Activated CD8-positive, alpha-beta T cell treated with anti-CD3 and anti-CD28 coated beads for 36 hours (primary cell): ENCODE measurements around the gene PDGFC. TPM values are rescaled to one million over a fixed set of nuclear protein-coding genes. Genes with fewer than 3 reads are reported as not detected.

Source experiments
- ATAC-seq: fragments of 200-7000 bp; cut with Tn5 transposase; one replicate; pipeline ENCODE4 v1.10.0; 2021; ENCODE audit warnings: mild to moderate bottlenecking, moderate library complexity
- CTCF ChIA-PET: fragments of 350-600 bp; sonication (Branson Sonifier 250); formaldehyde crosslinking; loops from one replicate; lab custom pipeline; 2021; ENCODE audit warnings: antibody characterized with exemption; lab: Charles Lee
- POLR2A ChIA-PET: fragments of 350-600 bp; sonication (Branson Sonifier 250); formaldehyde crosslinking; loops from one replicate; lab custom pipeline; 2021; ENCODE audit warnings: antibody characterized with exemption; lab: Charles Lee
- DNase-seq: peaks from one replicate; pipeline ENCODE4 v3.0.0-alpha.2; 2020
- H3K27ac Mint-ChIP-seq: one replicate; pipeline ENCODE4 v1.8.0; 2021; ENCODE audit warnings: mild to moderate bottlenecking, mixed read lengths
- H3K27me3 Mint-ChIP-seq: one replicate; pipeline ENCODE4 v1.8.0; 2021; ENCODE audit warnings: mixed read lengths
- H3K36me3 Mint-ChIP-seq: one replicate; pipeline ENCODE4 v1.8.0; 2021; ENCODE audit warnings: low read depth, mixed read lengths
- H3K4me1 Mint-ChIP-seq: one replicate; pipeline ENCODE4 v1.8.0; 2021; ENCODE audit warnings: low read depth, mixed read lengths
- H3K4me3 Mint-ChIP-seq: one replicate; pipeline ENCODE4 v1.8.0; 2021; ENCODE audit warnings: mild to moderate bottlenecking, moderate library complexity, mixed read lengths
- H3K9me3 Mint-ChIP-seq: one replicate; pipeline ENCODE4 v1.8.0; 2021; ENCODE audit warnings: mixed read lengths
- intact Hi-C: fragments of 100-400 bp; cut with micrococcal nuclease; formaldehyde crosslinking; loops from one replicate; pipeline ENCODE4 v1.10.0; 2022
- total RNA-seq, 2 experiments: library from RNA; stranded (reverse); gene quantifications; one replicate each; pipeline ENCODE4 v1.2.3, GENCODE V29; 2021
- TF ChIP-seq, protein P1 (sequence below): fragments of 200-600 bp; IDR thresholded peaks from one replicate; pipeline ENCODE4 v1.8.0; 2022; ENCODE audit warnings: antibody characterized with exemption, mild to moderate bottlenecking

Gene PDGFC
- total RNA-seq, 2 experiments from 2014 or later = not detected

DNA sequence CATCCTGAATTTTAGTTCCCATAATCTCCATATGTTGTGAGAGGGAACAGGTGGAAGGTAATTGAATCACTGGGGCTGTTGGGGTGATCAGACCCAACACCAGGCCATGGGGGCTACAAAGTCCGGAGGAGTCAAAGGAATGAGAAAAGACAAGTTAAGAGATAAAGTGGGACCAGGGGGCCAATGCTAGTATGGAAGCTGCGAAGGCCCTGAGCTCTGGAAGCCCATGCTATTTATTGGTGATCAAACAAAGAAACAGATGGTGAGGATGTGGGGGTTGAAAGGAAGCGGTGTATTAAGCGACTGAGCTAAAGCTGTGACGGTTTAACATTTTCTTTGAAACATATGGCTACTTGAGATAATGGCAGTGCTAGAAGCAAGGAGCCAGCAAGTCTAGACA, 132.8 kb downstream of the PDGFC start:
- Mint-ChIP-seq H3K27me3 (no peaks in the 10 kb centered on the region), H3K36me3 (no peaks in the 10 kb centered on the region), H3K4me1 (no peaks in the 10 kb centered on the region), H3K9me3 (peaks cover 24% of the 10 kb centered on the region), H3K4me3 (no peak overlapping the region), H3K27ac (no peak overlapping the region)
- ChIA-PET POLR2A (no interaction called here), CTCF (no interaction called here)
- ATAC-seq (no peak), DNase-seq (no peak)
- intact Hi-C loops = no loop called here
- TF ChIP-seq, protein P1, sequence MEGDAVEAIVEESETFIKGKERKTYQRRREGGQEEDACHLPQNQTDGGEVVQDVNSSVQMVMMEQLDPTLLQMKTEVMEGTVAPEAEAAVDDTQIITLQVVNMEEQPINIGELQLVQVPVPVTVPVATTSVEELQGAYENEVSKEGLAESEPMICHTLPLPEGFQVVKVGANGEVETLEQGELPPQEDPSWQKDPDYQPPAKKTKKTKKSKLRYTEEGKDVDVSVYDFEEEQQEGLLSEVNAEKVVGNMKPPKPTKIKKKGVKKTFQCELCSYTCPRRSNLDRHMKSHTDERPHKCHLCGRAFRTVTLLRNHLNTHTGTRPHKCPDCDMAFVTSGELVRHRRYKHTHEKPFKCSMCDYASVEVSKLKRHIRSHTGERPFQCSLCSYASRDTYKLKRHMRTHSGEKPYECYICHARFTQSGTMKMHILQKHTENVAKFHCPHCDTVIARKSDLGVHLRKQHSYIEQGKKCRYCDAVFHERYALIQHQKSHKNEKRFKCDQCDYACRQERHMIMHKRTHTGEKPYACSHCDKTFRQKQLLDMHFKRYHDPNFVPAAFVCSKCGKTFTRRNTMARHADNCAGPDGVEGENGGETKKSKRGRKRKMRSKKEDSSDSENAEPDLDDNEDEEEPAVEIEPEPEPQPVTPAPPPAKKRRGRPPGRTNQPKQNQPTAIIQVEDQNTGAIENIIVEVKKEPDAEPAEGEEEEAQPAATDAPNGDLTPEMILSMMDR = no peak

DNA sequence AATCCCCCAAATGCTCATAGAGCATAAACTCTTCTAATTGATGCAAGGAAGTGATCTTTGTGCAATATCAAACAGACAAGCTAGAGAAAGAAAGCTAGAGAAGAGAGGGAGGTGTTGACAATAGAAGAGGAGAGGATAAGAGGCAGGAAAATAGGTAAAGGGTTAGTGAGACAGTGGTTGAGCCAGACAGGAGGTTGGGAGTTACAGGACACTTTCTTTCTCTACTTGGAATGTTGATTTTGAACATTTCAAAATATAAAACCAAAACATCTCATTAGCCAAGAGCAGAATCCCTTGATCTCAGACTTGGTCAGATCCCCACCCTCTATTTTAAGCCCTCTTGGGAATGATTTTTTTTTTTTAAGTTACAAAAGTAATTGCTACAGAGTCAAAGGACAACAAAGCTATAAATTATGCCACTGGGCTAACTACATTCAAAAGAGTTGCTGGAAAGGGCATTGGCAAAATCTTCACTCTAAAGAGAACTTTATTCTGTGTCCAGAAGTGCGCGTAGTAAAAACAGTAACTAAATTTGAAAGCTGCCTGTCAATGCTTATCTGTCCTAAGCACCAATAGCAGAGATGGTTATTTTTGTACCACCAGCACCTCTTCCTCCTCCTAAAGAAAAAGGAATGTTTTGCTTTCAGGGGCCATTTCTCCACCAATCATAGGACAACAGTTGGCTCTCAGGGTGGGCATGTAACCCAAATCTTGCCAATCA, 133.8 kb downstream of the PDGFC start:
- no peak for DNase-seq
- intact Hi-C loops = no loop called here
- Mint-ChIP-seq H3K27me3 (no peaks in the 10 kb centered on the region), H3K36me3 (no peaks in the 10 kb centered on the region), H3K4me3 (no peak overlapping the region), H3K9me3 (peaks cover 24% of the 10 kb centered on the region), H3K4me1 (no peaks in the 10 kb centered on the region), H3K27ac (no peak overlapping the region)
- ATAC-seq = no peak
- CTCF ChIA-PET = no interaction called here
- TF ChIP-seq, protein P1 = no peak
- POLR2A ChIA-PET = no interaction called here

DNA sequence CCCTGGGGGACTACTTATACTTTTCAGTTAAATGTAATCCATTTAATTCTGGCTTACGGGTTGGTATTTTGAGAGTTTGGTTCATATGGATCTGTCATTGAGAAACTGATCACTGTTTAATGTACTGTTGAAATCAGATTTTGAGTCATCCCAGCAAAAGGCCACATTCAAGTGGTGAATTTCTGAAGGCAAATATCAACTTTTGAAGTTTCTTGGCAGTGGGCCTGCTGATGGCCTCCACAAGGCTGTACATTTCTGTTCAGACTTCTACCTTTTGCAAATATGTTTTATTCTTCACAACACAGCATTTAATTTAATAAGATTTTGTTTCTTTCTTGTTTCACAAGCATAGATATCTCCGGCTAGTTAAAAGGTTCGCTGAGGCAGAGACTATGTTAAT, 138.7 kb downstream of the PDGFC start:
- intact Hi-C loops = no loop called here
- TF ChIP-seq, protein P1 = no peak

DNA sequence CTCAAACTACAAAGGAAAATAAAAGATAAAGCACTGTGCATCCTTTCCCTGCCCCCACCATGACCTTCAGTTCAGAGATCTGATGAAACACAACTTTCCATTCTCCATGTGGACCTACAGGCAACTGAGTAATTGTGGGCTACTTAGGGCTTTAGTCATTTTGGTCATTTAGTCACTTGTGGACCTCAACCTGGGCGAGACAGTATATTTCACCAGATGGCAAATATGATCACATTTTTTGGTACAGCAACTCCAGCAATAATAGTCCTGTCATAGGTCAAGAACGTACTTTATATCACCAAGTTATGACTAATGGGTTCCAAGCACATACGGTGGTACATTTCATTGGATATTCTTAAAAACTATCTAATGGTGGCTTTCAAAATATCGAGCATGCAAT, 141.2 kb downstream of the PDGFC start:
- Mint-ChIP-seq H3K27me3 (no peaks in the 10 kb centered on the region), H3K4me1 (no peaks in the 10 kb centered on the region), H3K9me3 (peaks cover 2% of the 10 kb centered on the region), H3K27ac (no peak overlapping the region), H3K4me3 (no peak overlapping the region), H3K36me3 (no peaks in the 10 kb centered on the region)
- DNase-seq = no peak
- TF ChIP-seq, protein P1 = no peak
- no peak for ATAC-seq
- ChIA-PET CTCF (no interaction called here), POLR2A (no interaction called here)
- intact Hi-C loops = no loop called here

More for the DNA sequence above, 138.7 kb downstream of the PDGFC start:
- POLR2A ChIA-PET = no interaction called here
- CTCF ChIA-PET = no interaction called here
- H3K27ac Mint-ChIP-seq = no peak overlapping the region
- DNase-seq = no peak
- no peaks in the 10 kb centered on the region for H3K4me1 Mint-ChIP-seq
- H3K9me3 Mint-ChIP-seq = peaks cover 7% of the 10 kb centered on the region
- no peak for ATAC-seq
- no peaks in the 10 kb centered on the region for H3K36me3 Mint-ChIP-seq
- H3K27me3 Mint-ChIP-seq = no peaks in the 10 kb centered on the region
- H3K4me3 Mint-ChIP-seq = no peak overlapping the region

DNA sequence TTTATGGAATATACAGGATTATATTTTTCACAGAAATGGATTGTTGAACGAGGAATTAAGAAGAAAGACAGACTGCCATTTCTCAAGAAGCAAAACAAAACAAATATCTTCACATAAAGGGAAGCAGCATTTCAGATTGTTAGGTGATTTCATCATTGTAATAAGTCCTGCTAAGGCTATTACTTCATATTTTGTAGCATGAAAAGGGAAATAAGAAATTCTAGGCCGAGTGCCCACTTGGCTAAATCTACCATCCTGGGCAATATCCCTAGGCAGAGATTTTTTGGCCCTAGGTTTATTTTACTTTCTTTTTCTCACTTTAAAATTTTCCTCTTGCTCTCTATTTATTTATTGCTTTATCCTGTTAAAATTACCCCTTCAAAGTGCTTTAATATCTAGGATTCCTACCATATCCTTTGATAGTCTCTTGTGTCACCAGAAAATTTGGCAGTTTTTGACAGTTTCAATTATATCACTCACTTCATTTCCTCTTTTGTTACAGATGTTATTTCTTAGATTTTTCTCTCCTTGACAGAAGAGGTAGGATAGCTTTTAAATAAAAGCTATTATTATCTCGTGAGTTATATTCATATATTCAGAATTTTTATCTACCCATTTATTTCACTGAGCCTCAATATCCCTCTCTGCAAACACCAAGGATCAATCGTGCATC, 142.3 kb downstream of the PDGFC start:
- ATAC-seq (no peak), DNase-seq (no peak)
- TF ChIP-seq, protein P1 = no peak
- Mint-ChIP-seq H3K4me1 (no peaks in the 10 kb centered on the region), H3K4me3 (no peak overlapping the region), H3K27me3 (no peaks in the 10 kb centered on the region), H3K36me3 (no peaks in the 10 kb centered on the region), H3K9me3 (peaks cover 2% of the 10 kb centered on the region), H3K27ac (no peak overlapping the region)
- ChIA-PET CTCF (no interaction called here), POLR2A (no interaction called here)
- intact Hi-C loops = no loop called here
